Activated T-cell treated with anti-CD3 and anti-CD28 coated beads for 48 hours (primary cell): ENCODE results near the gene HOXC12.

Experiments
- DNase-seq: peaks from one replicate; pipeline ENCODE4 v3.0.0-alpha.2; 2020; ENCODE audit warnings: low read depth

The HOXC12 gene

GRCh38 chr12:53940443-53941014, 14.2 kb upstream of the HOXC12 start:
- DNase-seq: no peak

- DNase-seq: no peak
Observed at GRCh38 chr12:53941187-53941586, 13.5 kb upstream of the HOXC12 start.

- no peak for DNase-seq
Observed at GRCh38 chr12:53941750-53942149, 13.0 kb upstream of the HOXC12 start.

DNA sequence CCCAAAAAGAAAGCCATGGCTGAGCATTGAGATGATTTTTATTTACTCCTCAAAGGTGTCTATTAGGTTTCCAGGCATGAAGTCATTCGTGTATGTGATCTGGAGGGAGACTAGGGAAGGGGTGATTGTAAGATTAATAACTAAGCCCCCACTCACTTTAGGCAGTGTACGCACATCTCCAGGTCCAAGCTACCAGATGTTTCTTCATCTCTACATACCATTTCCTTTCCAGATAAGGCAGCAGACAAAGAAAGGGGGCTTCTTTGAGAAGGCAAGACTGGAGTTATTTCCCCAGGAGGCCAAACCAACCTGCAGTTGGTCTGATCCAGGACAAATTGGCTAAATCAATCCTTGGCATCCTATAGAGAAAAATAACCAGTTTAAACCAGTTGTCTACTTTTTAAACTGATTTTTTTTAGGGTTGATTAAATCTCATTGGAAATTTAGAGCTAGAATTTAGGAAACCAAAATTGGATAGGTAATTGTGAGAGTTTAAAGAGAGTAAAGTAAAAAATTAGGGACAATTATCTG, 12.2 kb upstream of the HOXC12 start:
- no peak for DNase-seq

DNA sequence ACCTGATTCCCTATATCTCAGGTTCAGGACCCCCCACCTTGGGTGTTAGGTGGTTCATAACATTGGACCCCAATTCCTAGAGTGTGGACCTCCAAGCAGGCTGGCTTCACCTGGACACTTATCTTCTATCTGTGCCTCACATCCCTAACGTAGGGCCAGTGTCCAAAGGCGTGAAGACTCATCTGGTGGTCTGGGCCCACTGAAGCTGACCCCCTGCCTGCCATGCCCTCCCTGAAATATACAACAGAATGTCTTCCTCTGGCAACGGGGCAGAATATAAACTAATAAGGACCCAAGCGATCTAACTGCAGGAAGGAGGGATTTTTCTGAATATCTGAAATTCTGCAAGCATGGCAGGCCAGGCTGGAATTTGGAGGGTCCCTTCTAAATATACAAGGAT, 10.5 kb upstream of the HOXC12 start:
- DNase-seq: no peak

- DNase-seq: no peak
Observed at GRCh38 chr12:53944907-53945847, 9.5 kb upstream of the HOXC12 start.

DNA sequence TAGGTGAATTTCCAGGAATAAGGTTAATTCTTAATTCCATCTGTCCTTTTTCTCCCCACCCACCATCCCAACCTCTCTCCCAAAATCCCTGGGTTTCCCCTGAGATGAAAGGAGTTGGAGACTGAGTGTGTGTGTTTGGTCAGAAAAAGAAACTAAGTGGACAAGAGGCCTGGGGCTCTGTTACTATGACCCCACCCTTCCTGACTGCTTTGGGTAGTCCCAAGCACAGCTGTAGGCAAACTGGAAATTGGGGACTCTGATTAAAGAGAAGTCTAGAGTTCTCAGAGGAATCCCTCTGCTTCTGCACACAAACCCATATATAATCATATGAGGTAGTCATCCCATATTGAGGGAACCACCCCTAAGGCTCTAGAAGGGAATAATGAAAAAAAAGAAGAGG, 7.0 kb upstream of the HOXC12 start:
- DNase-seq: no peak

- no peak for DNase-seq
Observed at GRCh38 chr12:53948650-53949593, 5.8 kb upstream of the HOXC12 start.

DNA sequence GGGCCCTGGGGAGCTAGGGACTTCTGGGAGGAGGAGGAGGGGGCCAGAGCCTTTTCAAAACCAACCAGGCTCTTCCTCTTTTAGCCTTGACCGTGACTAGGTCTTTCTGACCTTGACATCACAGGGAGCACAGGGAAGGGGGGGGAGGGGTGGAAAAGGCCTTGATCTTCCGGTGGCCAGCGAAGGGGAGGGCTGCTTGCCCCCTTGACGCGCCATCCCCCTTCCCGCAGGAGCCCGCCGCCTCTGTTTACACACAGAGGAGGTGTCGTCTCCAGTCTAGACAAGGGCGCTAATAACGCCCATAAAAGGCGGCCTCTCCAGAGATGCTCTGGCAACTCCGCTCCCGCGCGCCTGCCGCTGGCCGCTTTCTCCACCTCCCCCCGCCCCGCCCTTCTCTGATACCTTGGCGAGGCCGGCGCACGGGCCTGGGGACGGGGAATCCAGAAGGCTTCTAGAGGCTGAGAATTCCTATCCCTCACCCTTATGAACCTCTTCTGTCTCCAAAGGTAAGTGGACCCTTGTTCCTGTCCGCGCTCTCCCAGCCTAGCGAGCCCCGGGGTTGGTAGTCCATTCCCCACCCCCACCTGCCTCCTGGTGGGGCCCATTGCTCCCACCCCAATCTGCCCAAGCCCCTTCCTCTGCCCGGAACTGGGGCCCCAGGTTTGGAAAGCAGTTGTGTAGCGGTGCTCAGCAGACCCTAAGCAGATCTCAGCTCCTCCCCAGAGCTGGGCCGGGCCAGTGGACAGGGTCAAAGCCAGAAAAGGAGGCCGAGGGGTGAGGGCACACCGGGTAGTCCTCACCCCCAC, 4.9 kb upstream of the HOXC12 start:
- no peak for DNase-seq

GRCh38 chr12:53950437-53950773, 4.3 kb upstream of the HOXC12 start:
- DNase-seq: no peak

DNA sequence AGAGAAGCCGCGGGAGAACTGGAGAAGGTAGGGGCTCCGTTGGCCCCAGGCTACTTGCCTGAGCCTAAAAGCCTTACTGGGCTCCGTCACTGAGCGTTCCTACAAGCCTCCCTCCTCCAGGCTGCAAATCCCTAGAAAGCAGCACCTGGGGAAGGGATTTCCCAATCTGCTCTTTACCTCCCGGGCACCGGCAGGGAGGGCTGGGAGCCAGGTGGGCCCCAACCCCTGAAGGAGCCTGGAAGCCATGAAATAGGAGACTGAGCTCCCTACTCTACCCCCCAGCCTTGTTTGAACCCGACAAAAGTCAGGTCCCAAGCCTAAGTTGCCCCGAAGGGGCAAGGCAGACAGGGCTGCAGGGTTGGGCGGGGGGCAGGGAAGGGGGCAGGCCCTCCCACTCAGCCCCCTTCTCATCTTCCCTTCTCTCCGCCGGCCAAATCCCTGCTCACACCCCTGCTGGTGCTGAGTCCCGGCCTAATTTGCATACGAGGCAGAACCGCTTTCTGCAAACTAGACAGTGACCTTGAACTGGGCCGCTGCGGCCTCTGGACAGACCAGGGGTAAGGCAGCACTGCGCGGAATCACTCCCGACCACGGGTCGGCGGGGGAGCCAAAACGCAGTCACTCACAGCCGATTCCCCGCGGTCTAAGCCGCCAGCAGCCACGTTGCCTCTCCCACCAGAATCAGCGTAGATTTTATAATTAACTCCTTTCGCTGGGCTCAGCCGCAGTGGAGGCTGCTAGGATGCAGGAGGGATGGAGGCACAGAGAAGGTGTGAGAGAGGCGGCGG, 3.7 kb upstream of the HOXC12 start:
- DNase-seq: no peak

GRCh38 chr12:53951577-53952334, 2.9 kb upstream of the HOXC12 start:
- DNase-seq: no peak

DNA sequence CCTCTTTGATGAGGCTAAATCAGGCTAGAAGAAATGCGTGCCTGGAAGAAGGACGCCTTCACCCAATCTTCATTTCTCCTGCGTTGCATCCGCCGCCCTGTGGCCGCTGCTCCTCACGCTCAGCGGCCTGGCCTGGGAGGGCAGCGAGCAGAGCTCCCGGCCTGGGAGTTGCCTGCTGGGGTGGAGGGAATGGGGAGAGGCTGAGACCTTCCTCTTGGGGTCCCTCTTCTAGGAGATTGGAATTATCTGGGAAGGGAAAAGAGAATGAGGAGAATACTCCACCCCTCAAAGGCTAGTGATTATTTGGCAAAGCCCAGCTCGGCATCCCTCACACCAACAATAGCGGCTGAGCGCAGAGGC, 2.4 kb upstream of the HOXC12 start:
- DNase-seq: no peak

- no peak for DNase-seq
Observed at GRCh38 chr12:53952871-53953734, 1.6 kb upstream of the HOXC12 start.

- no peak for DNase-seq
Observed at GRCh38 chr12:53953831-53954693, 641 bp upstream of the HOXC12 start.

- no peak for DNase-seq
Observed at GRCh38 chr12:53955036-53955775, 503 bp downstream of the HOXC12 start.

DNA sequence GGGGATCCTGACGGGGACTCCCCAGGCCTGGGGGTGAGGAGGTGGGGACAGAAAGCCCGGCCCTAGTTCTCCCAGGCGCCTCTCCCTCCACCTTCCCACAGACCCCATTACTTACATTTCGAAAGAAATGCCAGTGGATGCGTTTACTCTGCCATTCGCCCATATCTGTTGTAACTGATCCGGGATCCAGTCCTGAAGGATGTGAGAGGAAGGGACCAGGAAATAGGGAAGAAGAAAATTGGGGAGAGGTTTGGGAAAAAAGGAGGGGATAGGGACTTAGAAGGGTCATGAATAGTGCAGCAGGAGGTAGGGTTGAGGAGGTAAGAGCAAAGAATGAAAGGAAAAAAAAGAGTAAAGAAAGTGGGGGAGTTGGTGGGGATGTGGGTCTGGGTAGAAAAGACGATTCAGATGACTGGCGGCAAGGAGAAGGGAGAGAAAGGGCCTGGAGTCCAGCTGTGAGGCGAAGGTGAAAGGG, 1.1 kb downstream of the HOXC12 start:
- no peak for DNase-seq
